ENCODE results near the gene CYSTM1. TPM values are rescaled to one million over a fixed set of nuclear protein-coding genes. Genes with fewer than 3 reads are reported as not detected.

CYSTM1 gene, protein sequence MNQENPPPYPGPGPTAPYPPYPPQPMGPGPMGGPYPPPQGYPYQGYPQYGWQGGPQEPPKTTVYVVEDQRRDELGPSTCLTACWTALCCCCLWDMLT
- 13.0 TPM for total RNA-seq

DNA sequence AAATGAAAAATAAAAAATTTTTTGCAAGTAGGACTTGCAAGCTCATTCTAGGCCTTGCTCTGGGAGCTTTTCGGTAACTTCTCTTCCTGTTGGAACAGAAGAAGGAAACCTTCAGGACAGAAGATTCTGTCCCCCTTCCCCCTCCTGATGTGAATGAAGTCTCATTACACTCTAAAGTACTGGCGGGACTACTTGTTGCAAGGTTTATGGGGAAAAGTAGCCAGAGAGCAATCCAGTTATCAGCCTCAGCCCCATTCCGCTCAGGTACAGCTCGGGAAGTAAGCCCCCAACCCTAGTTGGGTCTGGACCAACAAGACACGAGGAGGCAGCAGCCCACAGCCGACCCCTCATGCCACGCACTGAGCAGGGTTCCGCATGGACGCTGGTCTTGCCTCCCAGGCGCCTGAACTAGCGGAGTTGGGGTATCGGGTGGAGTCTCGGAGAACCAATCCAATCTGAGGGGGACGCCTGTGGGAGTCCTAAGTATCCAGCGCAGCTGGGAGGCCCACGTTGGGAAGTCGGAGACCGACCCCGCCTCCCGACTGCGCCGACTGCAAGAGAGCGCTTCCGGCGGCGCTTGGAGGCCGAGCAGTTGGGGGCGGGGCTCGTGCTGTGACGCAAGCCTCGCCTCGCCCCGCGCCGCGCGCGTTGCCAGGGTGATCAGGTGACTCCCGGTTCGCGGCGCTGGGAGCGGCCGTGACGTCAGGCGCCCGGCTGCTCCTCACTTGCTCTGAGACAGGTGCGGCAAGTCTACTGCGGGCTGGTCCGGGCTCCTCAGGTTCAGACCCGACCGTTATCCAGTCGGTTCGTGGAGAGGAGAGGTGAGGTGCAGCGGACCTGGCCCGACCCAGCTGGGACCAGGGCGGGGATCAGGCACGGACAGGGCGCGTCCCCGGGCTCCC, at the start of gene CYSTM1:
CYSTM1 (plus strand) TSS at position 724 of the 902 bp plus-strand sequence. CDS start 19,278 bp downstream, outside the sequence.
- DNase-seq = peak; percentile 95

- no peak for DNase-seq
Observed at GRCh38 chr5:140125637-140126036, 49.4 kb upstream of the CYSTM1 start, which contains the start of gene IGIP. Gene IGIP (plus strand): TSS chr5:140125937. CDS start chr5:140128477, 2,540 bp downstream.

DNA sequence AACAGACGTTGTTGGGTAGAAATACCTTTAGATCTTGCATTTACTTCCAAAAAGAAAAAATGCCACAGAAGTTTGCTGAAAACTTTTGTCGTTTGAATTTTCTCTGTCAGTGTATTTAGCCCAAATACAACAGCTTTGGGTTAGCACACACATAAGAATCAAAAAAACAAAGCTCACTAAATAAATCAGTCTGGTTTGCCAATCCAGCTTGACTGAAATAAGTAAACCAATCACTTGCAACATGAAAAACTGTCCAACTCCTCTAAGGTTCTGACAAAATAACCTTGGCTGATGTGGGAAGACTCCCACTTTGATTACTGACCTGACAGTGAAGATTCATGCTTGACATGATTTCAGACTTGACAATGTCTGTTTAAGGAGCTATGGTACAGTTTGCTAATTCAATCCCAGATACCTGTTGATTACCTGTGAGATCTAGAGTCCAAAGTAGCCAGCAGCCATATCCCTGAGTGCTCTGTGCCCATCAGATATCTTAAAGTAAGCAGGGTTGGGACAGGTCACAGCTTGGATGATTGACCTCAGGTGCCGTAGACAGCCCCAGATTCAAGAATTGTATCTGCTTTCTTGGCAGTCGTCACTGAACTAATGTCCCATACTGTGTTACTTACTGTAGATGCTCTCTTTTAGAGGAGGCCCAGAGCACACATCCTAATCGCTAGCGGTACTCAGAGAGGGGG, 48.5 kb upstream of the CYSTM1 start:
- no peak for DNase-seq

DNA sequence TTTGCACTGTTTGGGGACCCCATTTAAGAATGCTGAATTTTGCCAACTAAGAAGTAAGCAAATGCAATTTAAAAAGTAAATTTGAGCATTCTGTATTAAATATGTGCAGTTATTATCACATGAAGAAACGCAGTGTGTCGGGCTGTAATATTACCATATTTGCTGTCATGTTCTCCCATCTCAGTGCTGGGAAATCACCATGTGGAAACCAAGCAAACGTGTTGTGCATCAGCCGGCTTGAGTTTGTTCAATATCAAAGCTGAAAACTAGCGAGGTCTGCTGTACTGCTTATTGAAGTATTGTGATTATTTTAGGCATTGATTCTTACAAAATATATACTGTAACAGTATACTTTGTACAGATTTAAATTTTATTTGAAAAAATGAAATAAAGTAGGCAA, 46.6 kb upstream of the CYSTM1 start:
- DNase-seq = no peak

- no peak for DNase-seq
Observed at GRCh38 chr5:140130949-140131733, 43.8 kb upstream of the CYSTM1 start.

- no peak for DNase-seq
Observed at GRCh38 chr5:140131967-140132409, 43.0 kb upstream of the CYSTM1 start.

GRCh38 chr5:140133514-140134167, 41.3 kb upstream of the CYSTM1 start:
- DNase-seq = no peak

DNA sequence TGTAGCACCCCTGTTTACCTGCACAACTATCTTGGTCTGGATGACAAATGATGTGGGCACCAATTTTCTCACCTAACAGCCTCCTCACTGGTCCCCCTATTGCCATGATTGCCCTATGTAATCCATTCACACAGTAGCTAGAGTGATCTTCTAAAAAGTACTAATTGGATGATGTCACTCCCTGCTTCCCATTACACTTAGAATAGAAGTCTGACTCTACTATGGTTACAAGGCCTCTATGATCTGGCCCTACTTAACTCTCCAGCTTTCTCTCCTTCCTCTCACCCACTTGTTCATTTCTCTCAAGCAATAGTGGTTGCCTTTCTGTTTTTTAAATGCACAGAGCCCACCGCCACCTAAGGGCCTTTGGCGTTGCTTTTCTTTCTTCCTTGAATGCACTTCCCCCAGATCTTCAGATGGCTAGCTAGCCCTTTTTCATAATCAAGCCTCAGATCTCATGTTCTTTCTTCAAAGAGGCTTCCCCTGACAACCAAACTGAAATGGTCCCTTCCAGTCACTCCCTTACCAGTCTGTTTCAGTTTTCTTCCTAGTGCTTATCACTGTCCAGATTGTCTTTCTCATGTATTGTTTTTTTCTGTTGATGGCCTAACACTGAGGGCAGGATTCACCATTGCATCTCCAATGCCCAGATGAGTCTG, 40.6 kb upstream of the CYSTM1 start:
- DNase-seq = no peak

DNA sequence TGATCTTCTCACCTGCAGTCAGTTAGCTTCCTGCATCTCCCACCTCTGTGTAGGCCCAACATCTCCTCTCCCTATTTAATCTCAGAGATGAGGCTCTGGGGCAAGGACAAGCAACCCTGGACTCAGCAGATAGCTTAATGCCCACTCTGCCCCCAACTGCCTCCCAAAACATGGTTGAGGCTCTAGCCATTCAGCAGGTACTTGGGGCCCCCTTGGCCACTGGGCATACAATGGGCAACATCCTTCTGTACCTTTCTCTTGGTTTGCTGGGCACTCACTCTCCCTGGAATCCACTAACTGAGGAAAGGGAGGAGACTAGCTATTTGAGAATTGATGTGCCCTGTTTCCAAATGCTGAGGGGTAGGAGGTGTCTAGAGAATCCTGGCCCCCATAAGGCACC, 39.9 kb upstream of the CYSTM1 start:
- no peak for DNase-seq

- DNase-seq = no peak
Observed at GRCh38 chr5:140136624-140137023, 38.4 kb upstream of the CYSTM1 start.

- no peak for DNase-seq
Observed at GRCh38 chr5:140140435-140140834, 34.6 kb upstream of the CYSTM1 start.

DNA sequence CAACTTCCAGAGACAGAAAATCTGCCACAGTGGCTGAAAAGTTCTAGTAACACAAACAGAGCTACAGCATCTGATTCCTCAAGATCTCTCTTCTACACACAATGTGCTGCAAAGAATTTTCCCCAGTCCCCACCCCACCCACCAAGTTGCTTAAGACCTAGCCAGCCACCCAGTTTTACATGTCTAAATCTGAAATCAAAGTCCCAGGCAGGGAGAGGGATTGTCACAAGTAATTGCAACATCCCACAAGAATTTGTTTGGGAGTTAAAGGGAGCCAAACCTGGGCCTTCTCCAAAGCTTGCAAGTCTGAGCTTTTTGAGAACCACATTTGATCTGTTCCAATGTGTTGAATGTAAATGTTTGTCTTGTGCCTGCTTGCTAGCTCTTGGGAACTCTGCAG, 33.7 kb upstream of the CYSTM1 start:
- no peak for DNase-seq

- no peak for DNase-seq
Observed at GRCh38 chr5:140142246-140142645, 32.7 kb upstream of the CYSTM1 start.

DNA sequence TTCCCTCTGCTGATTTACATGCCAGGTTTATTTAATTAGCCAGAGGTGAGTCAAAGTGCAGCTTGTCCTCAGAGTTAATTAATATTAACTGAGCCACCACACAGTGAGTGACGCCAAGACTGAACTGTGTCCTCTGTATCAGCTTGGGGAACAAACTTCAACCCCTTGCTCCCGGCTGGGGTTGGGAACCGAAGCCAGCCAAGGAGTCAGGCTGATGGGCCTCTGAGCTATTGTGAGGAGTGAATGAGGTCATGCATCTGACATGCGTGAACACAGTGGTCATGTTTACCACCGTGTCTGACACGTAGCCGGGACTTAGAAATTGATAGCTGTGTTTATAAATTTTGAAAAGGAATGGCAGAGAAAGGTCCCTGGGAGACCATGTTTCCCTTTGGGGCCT, 32.1 kb upstream of the CYSTM1 start:
- DNase-seq = no peak

DNA sequence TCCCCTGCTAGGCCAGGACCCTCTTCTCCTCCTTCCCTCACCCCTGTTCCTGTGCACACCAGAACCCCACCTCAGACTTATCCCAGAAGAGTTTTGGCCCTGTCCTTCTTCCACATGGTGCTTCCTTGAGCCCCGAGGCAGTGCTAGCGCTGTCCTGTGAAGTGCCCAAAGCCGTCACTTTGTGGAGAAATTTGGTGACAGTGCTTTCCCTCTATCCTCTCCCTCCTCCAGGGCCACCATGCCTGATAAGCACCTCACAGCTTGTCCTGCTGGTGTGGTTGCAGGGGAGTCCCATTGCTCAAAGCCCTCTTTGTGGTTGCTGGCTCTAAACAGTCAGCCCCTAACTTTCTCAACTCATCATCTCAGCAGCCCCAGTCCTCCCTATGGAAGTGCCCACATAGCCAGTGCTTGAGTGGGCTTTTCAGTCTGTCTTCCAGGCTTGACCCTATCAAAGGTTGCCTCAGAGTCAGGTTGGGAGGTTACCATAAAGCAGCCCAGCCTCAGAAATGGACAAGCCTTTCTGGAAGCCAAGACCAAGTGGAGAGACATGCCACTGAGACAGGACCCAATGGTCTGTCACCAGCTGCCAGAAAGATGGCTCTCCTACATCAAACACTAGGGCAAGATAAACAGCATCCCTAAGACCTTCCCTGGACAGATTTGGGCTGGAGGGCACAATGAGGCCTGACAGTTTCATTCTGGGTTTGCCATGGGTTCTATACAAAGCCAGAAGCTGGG, 31.3 kb upstream of the CYSTM1 start:
- no peak for DNase-seq

- no peak for DNase-seq
Observed at GRCh38 chr5:140145256-140145655, 29.7 kb upstream of the CYSTM1 start.

- peak; percentile 29 for DNase-seq
Observed at GRCh38 chr5:140145818-140146522, 29.0 kb upstream of the CYSTM1 start.

- DNase-seq = no peak
Observed at GRCh38 chr5:140146523-140146842, 28.5 kb upstream of the CYSTM1 start.

DNA sequence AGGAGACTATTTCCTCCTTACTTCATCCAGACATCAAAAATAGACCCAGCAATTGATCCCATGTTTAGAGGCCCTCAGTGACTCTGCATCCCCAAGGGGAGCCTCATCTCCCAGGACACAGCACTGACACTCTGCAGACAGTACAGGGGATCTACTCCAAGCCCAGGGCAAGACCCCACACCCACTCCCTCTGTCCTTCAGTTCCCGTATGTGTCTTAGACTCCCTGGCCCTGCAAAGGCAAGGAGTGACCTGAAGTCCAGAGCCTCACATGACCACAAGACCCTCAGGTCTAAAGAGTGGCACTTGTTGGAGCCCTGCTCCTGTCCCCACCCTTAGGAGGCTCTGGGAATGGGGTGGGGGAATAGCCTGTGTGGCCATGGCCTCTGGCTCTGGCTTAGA, 27.5 kb upstream of the CYSTM1 start:
- no peak for DNase-seq

- no peak for DNase-seq
Observed at GRCh38 chr5:140148508-140148907, 26.5 kb upstream of the CYSTM1 start.

Measured in skin of body (tissue), 2 donors.